Measurements from ENCODE around the gene PMAIP1. TPM values are rescaled to one million over a fixed set of nuclear protein-coding genes. Genes with fewer than 3 reads are reported as not detected.
A peak's percentile ranks its signal among the peaks of the same experiment; 100 is the strongest.
"Not testable (repeated sequence)": the region's sequence is repeated elsewhere in the genome, so short reads cannot be mapped to it uniquely, and the experiment has no call there.

The PMAIP1 gene
- total RNA-seq (10 to 100 TPM in 3 of 5 experiments, 1 to 10 TPM in 2; 5.8 to 95.1 (median 22.8) TPM), polyA plus RNA-seq (1 to 10 TPM; 1.5 to 3.6 TPM), total RNA-seq (67.2 reads per million, percentile 77 among the genes with 10 or more reads in this experiment)

DNA sequence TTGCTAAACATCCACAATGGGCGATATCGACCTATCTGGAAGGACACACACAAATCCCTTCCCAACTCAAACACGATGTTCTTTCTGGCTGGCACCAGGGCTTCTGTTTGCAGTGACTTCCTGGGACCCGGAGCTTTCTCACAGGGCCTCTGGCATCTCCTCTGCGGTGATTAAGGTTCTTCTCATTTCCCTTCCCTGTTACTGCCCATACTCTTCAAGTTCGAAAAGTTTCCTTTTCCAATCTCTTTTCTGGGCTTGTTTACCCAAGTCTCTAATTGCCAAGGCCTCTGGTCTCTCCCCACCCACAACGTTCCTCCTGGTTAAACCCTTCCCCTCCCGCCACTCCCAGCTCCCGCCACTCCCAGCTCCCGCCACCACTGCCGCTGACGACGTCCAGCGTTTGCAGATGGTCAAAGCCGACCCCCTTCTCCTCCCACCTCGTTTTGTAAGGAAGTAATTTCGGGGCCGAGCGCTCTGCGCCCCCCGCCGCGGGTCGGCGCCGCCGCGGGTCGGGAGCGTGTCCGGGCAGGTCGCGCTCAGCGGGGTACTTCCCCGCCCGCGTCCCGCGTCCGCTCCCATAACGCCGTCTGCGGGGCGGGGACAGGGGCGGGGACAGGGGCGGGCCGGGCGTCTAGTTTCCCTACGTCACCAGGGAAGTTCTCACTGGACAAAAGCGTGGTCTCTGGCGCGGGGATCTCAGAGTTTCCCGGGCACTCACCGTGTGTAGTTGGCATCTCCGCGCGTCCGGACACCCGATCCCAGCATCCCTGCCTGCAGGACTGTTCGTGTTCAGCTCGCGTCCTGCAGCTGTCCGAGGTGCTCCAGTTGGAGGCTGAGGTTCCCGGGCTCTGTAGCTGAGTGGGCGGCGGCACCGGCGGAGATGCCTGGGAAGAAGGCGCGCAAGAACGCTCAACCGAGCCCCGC lies at the start of gene PMAIP1:
PMAIP1 (plus strand) TSS at position 699 of the 924 bp plus-strand sequence; CDS start at position 881, 182 bp downstream.
- Mint-ChIP-seq H3K27me3 (no peaks in the 10 kb centered on the region), H3K4me3 (peak within 1 kb of the TSS; percentile 92 to 99 (median 98)), H3K36me3 (peaks cover 0 to 19% (median 0%) of the 10 kb centered on the region in 5 donors), H3K4me1 (peaks cover 22 to 52% (median 34%) of the 10 kb centered on the region in 7 donors), H3K27ac (peak within 1 kb of the TSS; percentile 88 to 95 (median 94)), H3K9me3 (no peaks in the 10 kb centered on the region)
- CTCF ChIA-PET = interaction anchor here (0.6 kb wide), 1 partner anchor 45 kb away, joined by 3 read pairs; no protein-coding TSS in a partner anchor
- H3K4me1 ChIP-seq (ENCODE audit: control insufficient read depth in 2 of 2, insufficient read depth in 2 of 2, low read length in 2 of 2) = peaks cover 14 to 21% of the 10 kb centered on the region in 2 donors
- ATAC-seq = peak; percentile 91
- POLR2A ChIA-PET = interaction anchor here (0.7 kb wide), 1 partner anchor 45 kb away, joined by 3 read pairs; no protein-coding TSS in a partner anchor
- intact Hi-C loops (cut with micrococcal nuclease) = loop anchor here (1.0 to 10.0 kb wide), 10 partner anchors 14 to 1855 kb away; partner anchors contain the start of genes LMAN1 (in 2 of the 2), NEDD4L (in 1 of the 2) and SEC11C (in 1 of the 2)
- H3K27ac ChIP-seq (ENCODE audit: low read depth, low read length) = peak within 1 kb of the TSS; percentile 86
- DNase-seq = peak; percentile 60 to 87 (median 69)
- no peaks in the 10 kb centered on the region for H3K27me3 ChIP-seq (ENCODE audit: control insufficient read depth in 2 of 2, insufficient read depth in 2 of 2, low read length in 2 of 2)
- peak within 1 kb of the TSS; percentile 66 for H3K4me3 ChIP-seq (ENCODE audit: low read length)
- H3K36me3 ChIP-seq (ENCODE audit: control insufficient read depth in 2 of 3, insufficient read depth in 3 of 3, low read length in 3 of 3) = peaks cover 0 to 8% (median 0%) of the 10 kb centered on the region in 3 experiments
- H3K9me3 ChIP-seq (ENCODE audit: control insufficient read depth in 2 of 3, low read length in 3 of 3) = no peaks in the 10 kb centered on the region

DNA sequence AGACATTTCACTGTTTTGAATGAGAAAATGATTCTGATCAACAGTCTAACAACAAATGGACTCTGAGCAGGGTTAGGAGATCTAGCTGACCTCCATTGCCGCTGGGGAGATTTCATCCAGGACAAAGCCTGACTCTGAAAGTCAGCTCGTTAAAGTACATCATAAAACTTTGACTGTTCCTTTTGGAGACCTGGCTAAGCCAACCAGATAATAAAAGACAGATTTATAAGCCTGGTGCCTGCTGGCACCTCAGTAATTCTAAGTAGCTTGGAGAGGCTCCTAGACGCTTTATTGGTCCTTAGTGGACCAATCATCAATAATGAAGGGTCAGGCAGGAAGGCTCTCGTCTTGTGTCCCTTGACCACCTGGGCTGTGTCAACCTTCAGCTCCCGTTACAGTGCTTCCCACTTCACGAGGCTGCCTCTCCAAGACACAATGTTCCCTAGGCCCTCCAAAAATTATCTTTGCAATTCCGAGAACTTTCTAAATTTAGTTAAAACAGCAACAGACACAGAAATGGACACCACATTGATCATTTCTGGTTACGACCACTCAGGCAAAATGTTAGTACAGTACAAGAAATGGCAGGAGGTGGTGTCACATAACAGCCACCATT lies 47.9 kb upstream of the PMAIP1 start:
- no peak overlapping the region for H3K4me3 Mint-ChIP-seq
- Histone ChIP-seq H3K4me3 (ENCODE audit: low read length) (no peak overlapping the region), H3K27ac (ENCODE audit: low read depth, low read length) (no peak overlapping the region), H3K27me3 (ENCODE audit: control insufficient read depth in 2 of 2, insufficient read depth in 2 of 2, low read length in 2 of 2) (no peaks in the 10 kb centered on the region), H3K9me3 (ENCODE audit: control insufficient read depth in 2 of 3, low read length in 3 of 3) (no peaks in the 10 kb centered on the region), H3K36me3 (ENCODE audit: control insufficient read depth in 2 of 3, insufficient read depth in 3 of 3, low read length in 3 of 3) (no peaks in the 10 kb centered on the region), H3K4me1 (ENCODE audit: control insufficient read depth in 2 of 2, insufficient read depth in 2 of 2, low read length in 2 of 2) (no peaks in the 10 kb centered on the region)
- peaks cover 0 to 22% (median 6%) of the 10 kb centered on the region in 7 donors for H3K4me1 Mint-ChIP-seq
- no peak for ATAC-seq
- ChIA-PET POLR2A (no interaction called here), CTCF (interaction anchor here (0.6 to 0.7 kb wide), 2 partner anchors 15 to 1504 kb away, joined by 3 to 4 read pairs; no protein-coding TSS in a partner anchor)
- H3K27me3 Mint-ChIP-seq = peaks cover 0 to 2% (median 0%) of the 10 kb centered on the region in 5 donors
- no peak for DNase-seq
- intact Hi-C loops (cut with micrococcal nuclease) = no loop called here
- no peaks in the 10 kb centered on the region for H3K36me3 Mint-ChIP-seq
- H3K9me3 Mint-ChIP-seq = no peaks in the 10 kb centered on the region
- no peak overlapping the region for H3K27ac Mint-ChIP-seq

DNA sequence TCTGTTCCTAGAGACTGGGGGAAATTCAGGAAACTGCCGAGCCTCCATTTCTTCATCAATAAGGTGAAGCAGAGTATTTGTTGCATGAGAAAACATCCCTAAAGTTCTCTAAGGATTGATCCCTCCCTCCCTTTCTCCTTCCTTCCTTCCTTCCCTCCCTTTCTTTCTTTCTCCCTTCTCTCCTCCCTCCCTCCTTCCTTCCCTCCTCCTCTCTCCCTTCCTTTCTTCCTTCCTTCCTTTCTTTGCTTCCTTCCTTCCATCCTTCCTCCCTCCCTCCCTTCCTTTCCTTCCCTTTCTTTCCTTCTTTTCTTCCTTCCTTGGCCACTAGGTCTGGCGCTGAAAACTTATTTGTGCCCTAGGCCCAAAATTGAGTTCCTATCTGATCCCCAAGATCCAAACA lies 47.2 kb upstream of the PMAIP1 start:
- Histone ChIP-seq H3K27ac (ENCODE audit: low read depth, low read length) (no peak overlapping the region), H3K36me3 (ENCODE audit: control insufficient read depth in 2 of 3, insufficient read depth in 3 of 3, low read length in 3 of 3) (no peaks in the 10 kb centered on the region), H3K9me3 (ENCODE audit: control insufficient read depth in 2 of 3, low read length in 3 of 3) (no peaks in the 10 kb centered on the region), H3K27me3 (ENCODE audit: control insufficient read depth in 2 of 2, insufficient read depth in 2 of 2, low read length in 2 of 2) (no peaks in the 10 kb centered on the region), H3K4me3 (ENCODE audit: low read length) (no peak overlapping the region), H3K4me1 (ENCODE audit: control insufficient read depth in 2 of 2, insufficient read depth in 2 of 2, low read length in 2 of 2) (no peaks in the 10 kb centered on the region)
- intact Hi-C loops (cut with micrococcal nuclease) = no loop called here
- Mint-ChIP-seq H3K9me3 (no peaks in the 10 kb centered on the region), H3K27ac (no peak overlapping the region), H3K36me3 (no peaks in the 10 kb centered on the region), H3K27me3 (peaks cover 0 to 2% (median 0%) of the 10 kb centered on the region in 5 donors), H3K4me1 (peaks cover 0 to 15% (median 6%) of the 10 kb centered on the region in 7 donors), H3K4me3 (no peak overlapping the region)
- DNase-seq (no peak), ATAC-seq (no peak)
- POLR2A ChIA-PET = no interaction called here
- CTCF ChIA-PET = no interaction called here

DNA sequence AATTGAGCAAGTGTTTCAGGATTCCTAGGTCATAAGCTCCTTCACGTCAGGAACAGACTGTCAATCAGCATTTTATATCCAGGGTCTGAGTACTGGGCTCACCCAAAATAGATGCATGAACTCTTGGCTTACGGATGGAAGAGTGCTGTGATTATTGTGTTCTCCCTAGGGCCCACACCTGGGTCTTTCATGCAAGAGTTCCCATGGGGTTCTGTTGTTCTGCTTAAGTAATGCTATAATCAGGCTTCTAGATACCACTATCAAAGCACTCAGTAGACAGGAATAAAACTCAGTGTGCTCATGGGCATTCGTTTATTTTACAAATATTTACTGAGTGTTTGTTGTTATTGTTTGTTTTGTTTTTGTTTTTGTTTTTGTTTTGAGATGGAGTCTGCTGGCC lies 46.4 kb upstream of the PMAIP1 start:
- Mint-ChIP-seq H3K36me3 (no peaks in the 10 kb centered on the region), H3K4me3 (no peak overlapping the region), H3K27ac (no peak overlapping the region), H3K4me1 (peaks cover 0 to 10% (median 6%) of the 10 kb centered on the region in 7 donors), H3K9me3 (no peaks in the 10 kb centered on the region), H3K27me3 (peaks cover 0 to 2% (median 0%) of the 10 kb centered on the region in 5 donors)
- CTCF ChIA-PET = no interaction called here
- Histone ChIP-seq H3K4me1 (ENCODE audit: control insufficient read depth in 2 of 2, insufficient read depth in 2 of 2, low read length in 2 of 2) (no peaks in the 10 kb centered on the region), H3K36me3 (ENCODE audit: control insufficient read depth in 2 of 3, insufficient read depth in 3 of 3, low read length in 3 of 3) (no peaks in the 10 kb centered on the region), H3K27ac (ENCODE audit: low read depth, low read length) (no peak overlapping the region), H3K27me3 (ENCODE audit: control insufficient read depth in 2 of 2, insufficient read depth in 2 of 2, low read length in 2 of 2) (no peaks in the 10 kb centered on the region), H3K9me3 (ENCODE audit: control insufficient read depth in 2 of 3, low read length in 3 of 3) (no peaks in the 10 kb centered on the region), H3K4me3 (ENCODE audit: low read length) (no peak overlapping the region)
- ATAC-seq (no peak), DNase-seq (no peak)
- POLR2A ChIA-PET = no interaction called here
- intact Hi-C loops (cut with micrococcal nuclease) = no loop called here

DNA sequence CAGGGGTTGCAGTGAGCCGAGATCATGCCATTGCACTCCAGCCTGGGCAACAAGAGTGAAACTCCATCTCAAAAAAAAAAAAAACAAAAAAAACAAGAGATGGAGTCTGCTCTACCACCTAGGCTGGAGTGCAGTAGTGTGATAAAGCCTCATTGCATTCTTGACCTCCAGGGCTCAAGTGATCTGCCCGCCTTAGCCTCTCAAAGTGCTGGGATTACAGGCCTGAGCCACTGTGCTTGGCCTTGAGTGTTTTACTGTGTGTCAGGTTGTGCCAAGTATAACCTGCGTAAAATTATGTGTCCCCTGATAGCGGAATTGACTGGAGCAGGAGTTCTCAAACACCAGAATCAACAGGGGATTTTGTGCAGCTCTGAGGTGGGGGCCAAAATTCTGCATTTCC lies 45.8 kb upstream of the PMAIP1 start:
- H3K9me3 ChIP-seq (ENCODE audit: control insufficient read depth in 2 of 3, low read length in 3 of 3); H3K27me3 ChIP-seq (ENCODE audit: control insufficient read depth in 2 of 2, insufficient read depth in 2 of 2, low read length in 2 of 2); H3K36me3 ChIP-seq (ENCODE audit: control insufficient read depth in 2 of 3, insufficient read depth in 3 of 3, low read length in 3 of 3); intact Hi-C loops (cut with micrococcal nuclease); H3K36me3 Mint-ChIP-seq; H3K9me3 Mint-ChIP-seq; CTCF ChIA-PET; ATAC-seq; DNase-seq; H3K4me3 Mint-ChIP-seq; H3K4me1 ChIP-seq (ENCODE audit: control insufficient read depth in 2 of 2, insufficient read depth in 2 of 2, low read length in 2 of 2); H3K27ac Mint-ChIP-seq; H3K27me3 Mint-ChIP-seq; H3K4me3 ChIP-seq (ENCODE audit: low read length); H3K27ac ChIP-seq (ENCODE audit: low read depth, low read length); H3K4me1 Mint-ChIP-seq: not testable (repeated sequence)
- POLR2A ChIA-PET = interaction anchor here (1.2 kb wide), 1 partner anchor 45 kb away, joined by 3 read pairs; no protein-coding TSS in a partner anchor

DNA sequence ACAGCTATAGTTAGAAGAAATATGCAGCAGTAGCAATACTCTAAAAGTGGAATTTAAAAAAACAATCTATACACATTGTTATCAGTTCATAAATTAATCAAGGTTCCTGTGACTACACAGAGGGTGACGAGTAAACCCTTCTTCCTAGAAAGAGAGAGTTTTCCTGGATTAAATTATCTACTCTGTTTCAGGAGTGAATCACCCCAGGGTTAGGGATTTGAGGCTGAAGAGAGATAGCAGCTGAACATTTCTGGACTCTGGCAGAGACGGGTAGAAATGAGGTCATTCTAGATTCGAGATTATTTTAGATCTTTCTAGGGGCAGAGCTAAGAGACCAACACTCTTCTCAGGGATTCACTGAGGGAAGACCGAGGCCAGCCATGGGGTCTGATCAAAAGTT lies 38.8 kb upstream of the PMAIP1 start:
- DNase-seq (no peak), ATAC-seq (no peak)
- no peaks in the 10 kb centered on the region for H3K4me1 Mint-ChIP-seq
- H3K27ac ChIP-seq (ENCODE audit: low read depth, low read length) = no peak overlapping the region
- H3K4me3 ChIP-seq (ENCODE audit: low read length) = no peak overlapping the region
- peaks cover 0 to 1% (median 0%) of the 10 kb centered on the region in 5 donors for H3K36me3 Mint-ChIP-seq
- no peaks in the 10 kb centered on the region for H3K36me3 ChIP-seq (ENCODE audit: control insufficient read depth in 2 of 3, insufficient read depth in 3 of 3, low read length in 3 of 3)
- no peaks in the 10 kb centered on the region for H3K27me3 ChIP-seq (ENCODE audit: control insufficient read depth in 2 of 2, insufficient read depth in 2 of 2, low read length in 2 of 2)
- no peaks in the 10 kb centered on the region for H3K4me1 ChIP-seq (ENCODE audit: control insufficient read depth in 2 of 2, insufficient read depth in 2 of 2, low read length in 2 of 2)
- intact Hi-C loops (cut with micrococcal nuclease) = no loop called here
- H3K27me3 Mint-ChIP-seq = peaks cover 0 to 3% (median 0%) of the 10 kb centered on the region in 5 donors
- H3K9me3 ChIP-seq (ENCODE audit: control insufficient read depth in 2 of 3, low read length in 3 of 3) = no peaks in the 10 kb centered on the region
- H3K9me3 Mint-ChIP-seq = no peaks in the 10 kb centered on the region
- H3K4me3 Mint-ChIP-seq = no peak overlapping the region
- POLR2A ChIA-PET = no interaction called here
- H3K27ac Mint-ChIP-seq = no peak overlapping the region
- CTCF ChIA-PET = no interaction called here

Data from naive thymus-derived CD4-positive, alpha-beta T cell (primary cell).